OCI-LY1 (cell line): ENCODE results near the gene ATAD3C.
"Not testable (repeated sequence)": the region's sequence is repeated elsewhere in the genome, so short reads cannot be mapped to it uniquely, and the experiment has no call there.

Experiments used
- H2AFZ ChIP-seq: fragments of 200-600 bp; sonication (generic), shearing (Covaris generic); 2 replicates; pipeline ENCODE4 v1.6.0; 2014; ENCODE audit warnings: antibody characterized with exemption, mild to moderate bottlenecking, low read length
- H3F3A ChIP-seq: fragments of 200-600 bp; sonication (generic), shearing (Covaris generic); 2 replicates; pipeline ENCODE4 v1.6.0; 2014; ENCODE audit warnings: mild to moderate bottlenecking, antibody characterized with exemption, low read length, moderate library complexity; ENCODE audit not compliant: insufficient read depth
- H3K27ac ChIP-seq: fragments of 200-600 bp; sonication (generic); 2 replicates; pipeline ENCODE4 v1.5.1; 2014; ENCODE audit warnings: low read length, mixed run types, mild to moderate bottlenecking, low read depth; ENCODE audit not compliant: poor library complexity, severe bottlenecking
- H3K27me3 ChIP-seq: fragments of 200-600 bp; sonication (generic); 2 replicates; pipeline ENCODE4 v1.6.0; 2014; ENCODE audit warnings: antibody characterized with exemption, mild to moderate bottlenecking, low read length, moderate library complexity; ENCODE audit not compliant: insufficient read depth
- H3K36me3 ChIP-seq: fragments of 200-600 bp; sonication (generic); 2 replicates; pipeline ENCODE4 v1.6.1; 2014; ENCODE audit warnings: mild to moderate bottlenecking, antibody characterized with exemption, low read length, moderate library complexity, mixed read lengths; ENCODE audit not compliant: insufficient read depth
- H3K4me1 ChIP-seq: fragments of 200-600 bp; sonication (generic); 2 replicates; pipeline ENCODE4 v1.5.1; 2014; ENCODE audit warnings: mild to moderate bottlenecking, low read length, moderate library complexity; ENCODE audit not compliant: insufficient read depth, severe bottlenecking
- H3K4me2 ChIP-seq: fragments of 200-600 bp; sonication (generic), shearing (Covaris generic); 2 replicates; pipeline ENCODE4 v1.6.1; 2014; ENCODE audit warnings: low read length
- H3K4me3 ChIP-seq: fragments of 200-600 bp; sonication (generic); 2 replicates; pipeline ENCODE4 v1.5.1; 2014; ENCODE audit warnings: low read length, low read depth, mild to moderate bottlenecking, mixed read lengths; ENCODE audit not compliant: poor library complexity, severe bottlenecking
- H3K79me2 ChIP-seq: fragments of 200-600 bp; shearing (Covaris generic); 2 replicates; pipeline ENCODE4 v1.6.1; 2016; ENCODE audit warnings: mixed run types, low read length, mixed read lengths; ENCODE audit not compliant: insufficient read depth
- H3K9ac ChIP-seq: fragments of 200-600 bp; sonication (generic), shearing (Covaris generic); 2 replicates; pipeline ENCODE4 v1.6.1; 2014; ENCODE audit warnings: mild to moderate bottlenecking, low read length, mixed read lengths
- H3K9me2 ChIP-seq: fragments of 200-600 bp; sonication (generic), shearing (Covaris generic); 2 replicates; pipeline ENCODE4 v1.6.1; 2014; ENCODE audit warnings: low read depth, mild to moderate bottlenecking, low read length, mixed read lengths
- H3K9me3 ChIP-seq: fragments of 200-600 bp; shearing (Covaris generic); 2 replicates; pipeline ENCODE4 v1.6.1; 2014; ENCODE audit warnings: low read length, mixed read lengths
- H4K20me1 ChIP-seq: fragments of 200-600 bp; sonication (generic), shearing (Covaris generic); 2 replicates; pipeline ENCODE4 v1.6.0; 2016; ENCODE audit warnings: mild to moderate bottlenecking, low read length; ENCODE audit not compliant: insufficient read depth
- CTCF ChIP-seq: fragments of 200-600 bp; sonication (generic), shearing (Covaris generic); IDR thresholded peaks from 2 replicates; pipeline ENCODE4 v1.5.1; 2017; ENCODE audit warnings: mild to moderate bottlenecking, antibody characterized with exemption, low read length, moderate library complexity, mixed read lengths
- EZH2 ChIP-seq: fragments of 200-600 bp; sonication (generic), shearing (Covaris generic); IDR thresholded peaks from 2 replicates; pipeline ENCODE4 v1.8.0; 2017; ENCODE audit warnings: borderline replicate concordance, mixed run types, mild to moderate bottlenecking, antibody characterized with exemption, low read length, moderate library complexity, mixed read lengths

Gene ATAD3C

GRCh38 chr1:1517973-1518620 lies 68.6 kb downstream of the ATAD3C start:
- H3K4me1 ChIP-seq: peaks cover 7% of the 10 kb centered on the region
- H2AFZ ChIP-seq: no peak overlapping the region
- H3K27me3 ChIP-seq: no peaks in the 10 kb centered on the region
- H3K27ac ChIP-seq: no peak overlapping the region
- H3K36me3 ChIP-seq: peaks cover 55% of the 10 kb centered on the region
- no peaks in the 10 kb centered on the region for H3F3A ChIP-seq
- H3K79me2 ChIP-seq: no peaks in the 10 kb centered on the region
- no peaks in the 10 kb centered on the region for H3K9me3 ChIP-seq
- no peaks in the 10 kb centered on the region for H4K20me1 ChIP-seq
- H3K9ac ChIP-seq: no peak overlapping the region
- no peaks in the 10 kb centered on the region for H3K9me2 ChIP-seq
- H3K4me3 ChIP-seq: no peak overlapping the region
- no peak for TF ChIP-seq EZH2
- TF ChIP-seq CTCF: no peak
- H3K4me2 ChIP-seq: no peak overlapping the region

DNA sequence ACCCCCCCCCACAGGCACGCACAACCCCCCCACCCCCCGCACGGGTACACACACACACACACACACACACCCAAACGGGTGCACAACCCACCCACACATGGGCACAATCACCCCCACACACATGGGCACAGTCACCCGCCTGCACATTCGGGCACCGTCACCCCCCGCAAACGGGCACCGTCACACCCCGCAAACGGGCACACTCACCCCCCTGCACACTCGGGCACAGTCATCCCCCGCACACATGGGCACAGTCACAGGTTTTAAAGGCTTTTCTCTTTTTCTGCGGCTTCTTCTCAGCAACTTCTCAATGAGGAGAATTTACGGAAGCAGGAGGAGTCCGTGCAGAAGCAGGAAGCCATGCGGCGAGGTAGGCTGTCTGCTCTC lies 69.1 kb downstream of the ATAD3C start:
- H3K27me3 ChIP-seq, H3F3A ChIP-seq, H3K27ac ChIP-seq, H2AFZ ChIP-seq, H3K9ac ChIP-seq, H3K4me1 ChIP-seq, H3K9me2 ChIP-seq, H4K20me1 ChIP-seq, H3K4me2 ChIP-seq, H3K79me2 ChIP-seq, H3K4me3 ChIP-seq, H3K9me3 ChIP-seq: not testable (repeated sequence)
- peaks cover 61% of the 10 kb centered on the region for H3K36me3 ChIP-seq
